Type B pancreatic cell (in vitro differentiated cells): ENCODE results near the gene FNBP1L. TPM values are rescaled to one million over a fixed set of nuclear protein-coding genes. Genes with fewer than 3 reads are reported as not detected.

Experiments used
- DNase-seq: peaks from one replicate; pipeline ENCODE4 v3.0.0; 2021; ENCODE audit warnings: mixed read lengths; ENCODE audit not compliant: unreplicated experiment; ENCODE audit errors: extremely low spot score
- H3K27ac Mint-ChIP-seq: 2 replicates; pipeline ENCODE4 v1.8.0; 2021; ENCODE audit warnings: mild to moderate bottlenecking, mixed read lengths
- H3K27me3 Mint-ChIP-seq: 2 replicates; pipeline ENCODE4 v1.8.0; 2021; ENCODE audit warnings: mixed read lengths
- H3K36me3 Mint-ChIP-seq: 2 replicates; pipeline ENCODE4 v1.8.0; 2021; ENCODE audit warnings: mixed read lengths
- H3K4me1 Mint-ChIP-seq: one replicate; pipeline ENCODE4 v1.8.0; 2021; ENCODE audit warnings: mixed read lengths; ENCODE audit not compliant: unreplicated experiment
- H3K4me3 Mint-ChIP-seq: 2 replicates; pipeline ENCODE4 v1.8.0; 2021; ENCODE audit warnings: mild to moderate bottlenecking, mixed read lengths
- H3K9me3 Mint-ChIP-seq: 2 replicates; pipeline ENCODE4 v1.8.0; 2021; ENCODE audit warnings: mixed read lengths
- total RNA-seq: library from RNA; stranded (reverse); gene quantifications from 2 replicates; pipeline ENCODE4 v1.2.1, GENCODE V29; 2021; ENCODE audit warnings: low replicate concordance
- TF ChIP-seq, protein P1 (sequence below): fragments of 200-600 bp; sonication (generic); conservative IDR thresholded peaks from 2 replicates; pipeline ENCODE4 v1.5.0; 2021; ENCODE audit warnings: antibody characterized with exemption, mild to moderate bottlenecking

FNBP1L gene
- total RNA-seq, 1 donor from 2014 or later: 74.7 TPM

DNA sequence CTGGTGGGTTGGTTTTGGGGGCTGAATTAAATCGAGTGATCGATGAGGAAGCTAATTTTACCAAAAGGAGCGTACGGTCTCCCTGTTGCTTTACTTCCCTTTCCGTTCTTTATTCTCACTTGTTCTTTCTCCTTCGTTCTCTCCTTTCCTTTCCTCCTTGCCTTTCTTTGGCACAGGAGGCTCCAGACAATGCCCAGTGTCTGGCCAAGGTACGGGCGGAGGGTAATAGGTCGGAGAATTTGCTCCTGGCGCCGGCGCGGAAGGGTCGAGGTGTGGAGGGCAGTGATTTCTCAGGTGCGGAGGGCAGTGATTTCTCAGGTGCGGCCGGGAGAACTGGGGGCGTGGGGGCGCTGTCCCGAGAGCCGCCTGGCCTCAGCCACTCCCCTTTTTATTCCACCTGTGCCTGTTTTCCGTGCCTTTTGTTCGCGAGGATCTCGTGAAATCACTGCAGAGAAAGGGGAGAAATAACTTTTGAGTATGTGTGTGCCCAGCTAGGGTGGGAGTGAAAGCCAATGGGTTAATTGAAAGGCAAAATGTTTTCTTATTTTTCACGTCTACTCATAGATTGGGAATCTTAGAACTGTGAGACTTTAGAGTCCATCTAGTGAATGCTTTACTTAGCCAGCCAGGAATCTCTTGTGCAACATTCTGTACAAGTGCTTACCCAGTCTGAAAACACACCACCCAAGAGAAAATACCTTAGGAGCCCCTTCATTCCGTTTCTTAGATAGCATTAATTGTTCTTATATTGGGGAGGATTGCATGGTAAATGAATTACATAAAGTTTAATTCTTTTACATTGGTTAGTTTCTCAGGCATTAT lies 1.3 kb downstream of the FNBP1L start:
- DNase-seq: no peak
- H3K4me1 Mint-ChIP-seq: peaks cover 31% of the 10 kb centered on the region
- H3K9me3 Mint-ChIP-seq: no peaks in the 10 kb centered on the region
- peaks cover 6% of the 10 kb centered on the region for H3K36me3 Mint-ChIP-seq
- H3K4me3 Mint-ChIP-seq: peak overlapping the region; percentile 98
- peak overlapping the region; percentile 94 for H3K27ac Mint-ChIP-seq
- TF ChIP-seq, protein P1, sequence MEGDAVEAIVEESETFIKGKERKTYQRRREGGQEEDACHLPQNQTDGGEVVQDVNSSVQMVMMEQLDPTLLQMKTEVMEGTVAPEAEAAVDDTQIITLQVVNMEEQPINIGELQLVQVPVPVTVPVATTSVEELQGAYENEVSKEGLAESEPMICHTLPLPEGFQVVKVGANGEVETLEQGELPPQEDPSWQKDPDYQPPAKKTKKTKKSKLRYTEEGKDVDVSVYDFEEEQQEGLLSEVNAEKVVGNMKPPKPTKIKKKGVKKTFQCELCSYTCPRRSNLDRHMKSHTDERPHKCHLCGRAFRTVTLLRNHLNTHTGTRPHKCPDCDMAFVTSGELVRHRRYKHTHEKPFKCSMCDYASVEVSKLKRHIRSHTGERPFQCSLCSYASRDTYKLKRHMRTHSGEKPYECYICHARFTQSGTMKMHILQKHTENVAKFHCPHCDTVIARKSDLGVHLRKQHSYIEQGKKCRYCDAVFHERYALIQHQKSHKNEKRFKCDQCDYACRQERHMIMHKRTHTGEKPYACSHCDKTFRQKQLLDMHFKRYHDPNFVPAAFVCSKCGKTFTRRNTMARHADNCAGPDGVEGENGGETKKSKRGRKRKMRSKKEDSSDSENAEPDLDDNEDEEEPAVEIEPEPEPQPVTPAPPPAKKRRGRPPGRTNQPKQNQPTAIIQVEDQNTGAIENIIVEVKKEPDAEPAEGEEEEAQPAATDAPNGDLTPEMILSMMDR: peak; percentile 7
- no peaks in the 10 kb centered on the region for H3K27me3 Mint-ChIP-seq

DNA sequence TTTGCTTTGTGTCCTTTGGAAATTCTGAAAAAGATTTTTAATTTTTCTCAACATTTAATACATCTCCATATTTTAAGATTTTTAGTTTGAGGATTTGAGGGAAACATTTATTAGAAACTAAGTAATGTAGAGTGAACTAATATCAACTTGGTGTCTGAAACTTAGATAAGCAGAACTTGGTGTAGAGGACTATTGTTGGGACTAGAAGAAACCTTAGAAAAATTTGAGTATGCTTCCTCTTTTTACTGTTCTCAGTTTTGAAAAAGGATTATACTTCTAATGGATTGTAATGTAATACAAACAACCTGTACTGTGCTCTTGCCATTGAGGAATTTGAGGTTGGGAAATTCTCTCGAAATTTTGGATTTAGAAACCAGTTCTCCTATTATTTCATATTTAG lies 2.4 kb downstream of the FNBP1L start:
- TF ChIP-seq, protein P1: no peak
- Mint-ChIP-seq H3K27me3 (no peaks in the 10 kb centered on the region), H3K4me1 (peaks cover 32% of the 10 kb centered on the region), H3K36me3 (peaks cover 6% of the 10 kb centered on the region), H3K27ac (peak overlapping the region; percentile 34), H3K4me3 (peak overlapping the region; percentile 82), H3K9me3 (no peaks in the 10 kb centered on the region)
- DNase-seq: no peak

DNA sequence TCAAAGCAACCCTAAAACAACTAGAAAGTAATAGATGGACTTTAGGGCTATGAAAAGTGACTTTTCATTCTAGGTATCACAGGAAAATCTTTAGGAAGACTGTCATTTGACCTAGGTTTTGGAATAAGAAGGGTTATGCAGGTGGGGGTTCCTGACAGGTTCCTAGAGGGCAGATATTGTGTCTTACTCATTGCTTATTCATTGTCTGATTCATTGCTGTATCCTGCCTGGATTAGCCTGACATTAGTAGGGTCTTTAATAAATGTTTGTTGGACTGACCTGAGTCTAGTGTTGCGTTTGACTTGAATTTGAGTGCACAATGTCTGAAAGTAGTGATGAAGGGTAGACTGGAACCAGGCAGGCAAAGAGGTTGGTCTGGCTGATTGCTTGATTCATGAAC lies 6.0 kb downstream of the FNBP1L start:
- H3K9me3 Mint-ChIP-seq: no peaks in the 10 kb centered on the region
- H3K27ac Mint-ChIP-seq: peak overlapping the region; percentile 22
- DNase-seq: no peak
- TF ChIP-seq, protein P1: no peak
- peaks cover 32% of the 10 kb centered on the region for H3K4me1 Mint-ChIP-seq
- peaks cover 18% of the 10 kb centered on the region for H3K36me3 Mint-ChIP-seq
- peak overlapping the region; percentile 63 for H3K4me3 Mint-ChIP-seq
- H3K27me3 Mint-ChIP-seq: no peaks in the 10 kb centered on the region

DNA sequence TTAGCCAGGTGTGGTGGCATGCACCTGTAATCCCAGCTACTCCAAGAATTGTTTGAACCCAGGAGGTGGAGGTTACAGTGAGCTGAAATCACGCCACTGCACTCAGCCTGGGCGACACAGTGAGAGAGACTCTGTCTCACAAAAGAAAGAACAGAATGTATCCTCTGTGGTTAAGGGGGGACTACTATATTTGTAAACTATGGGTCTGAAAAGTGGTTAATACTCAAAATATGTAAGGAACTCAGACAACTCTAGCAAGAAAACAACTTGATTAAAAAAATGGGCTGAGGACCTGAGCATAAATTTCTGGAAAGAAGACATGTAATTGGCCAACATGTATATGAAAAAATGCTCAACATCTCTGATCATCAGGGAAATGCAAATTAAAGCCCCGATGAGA lies 11.2 kb downstream of the FNBP1L start:
- no peak for DNase-seq
- Mint-ChIP-seq H3K9me3 (peaks cover 10% of the 10 kb centered on the region), H3K4me3 (no peak overlapping the region), H3K4me1 (peaks cover 10% of the 10 kb centered on the region), H3K27me3 (no peaks in the 10 kb centered on the region), H3K36me3 (peaks cover 43% of the 10 kb centered on the region), H3K27ac (no peak overlapping the region)
- TF ChIP-seq, protein P1: no peak

DNA sequence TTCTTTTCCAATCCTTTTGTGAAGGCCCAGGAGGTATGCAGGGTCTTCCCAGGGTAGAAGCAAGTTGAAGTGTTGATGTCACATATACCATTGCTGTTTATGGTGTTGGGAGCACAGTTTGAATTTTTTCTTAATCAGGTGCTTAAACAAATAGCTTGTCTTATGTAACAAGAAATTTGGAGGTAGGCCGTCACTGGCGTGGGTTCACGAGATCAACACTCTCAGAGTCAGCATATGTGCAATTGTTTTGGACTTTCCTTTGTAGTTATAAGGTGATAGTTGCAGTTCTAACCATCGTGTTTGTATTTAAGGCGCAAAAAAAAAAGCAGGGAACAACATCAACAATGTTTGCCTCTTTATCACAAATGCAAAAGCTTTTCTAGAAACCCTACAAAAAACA lies 13.3 kb downstream of the FNBP1L start:
- Mint-ChIP-seq H3K9me3 (peaks cover 18% of the 10 kb centered on the region), H3K27me3 (no peaks in the 10 kb centered on the region), H3K4me1 (peaks cover 9% of the 10 kb centered on the region), H3K36me3 (peaks cover 59% of the 10 kb centered on the region), H3K4me3 (no peak overlapping the region), H3K27ac (no peak overlapping the region)
- TF ChIP-seq, protein P1: no peak
- no peak for DNase-seq
